Stimulated activated CD4-positive, alpha-beta T cell treated with anti-CD3 and anti-CD28 coated beads, Interleukin-12 subunit alpha, Interleukin-12 subunit beta, amount 100 ng/mL, for 4 hours (primary cell): Measurements from ENCODE around the gene FUT7.

Experiments
- DNase-seq: peaks from one replicate; pipeline ENCODE4 v3.0.0-alpha.2; 2020

FUT7 gene

GRCh38 chr9:137031904-137032640 lies at the start of gene FUT7:
Gene FUT7 (minus strand): TSS chr9:137032088. CDS start chr9:137031991, 97 bp downstream.
- no peak for DNase-seq

- DNase-seq, result no peak
These were observed 48.6 kb upstream of the FUT7 start for GRCh38 chr9:137080260-137081122.

GRCh38 chr9:137079401-137079787 lies 47.5 kb upstream of the FUT7 start:
- DNase-seq, result no peak

GRCh38 chr9:137078701-137079400 lies 47.0 kb upstream of the FUT7 start:
- DNase-seq, result no peak

GRCh38 chr9:137077758-137078693 lies 46.1 kb upstream of the FUT7 start:
- DNase-seq, result peak; percentile 34

- peak; percentile 41 for DNase-seq
These were observed 45.3 kb upstream of the FUT7 start, which contains the start of gene UAP1L1 for GRCh38 chr9:137077010-137077747. Gene UAP1L1 (plus strand): TSS chr9:137077517. CDS start chr9:137077533, 16 bp downstream.

- no peak for DNase-seq
These were observed 44.7 kb upstream of the FUT7 start for GRCh38 chr9:137076636-137077009.

GRCh38 chr9:137075275-137075775 lies 43.4 kb upstream of the FUT7 start:
- no peak for DNase-seq

GRCh38 chr9:137074657-137075274 lies 42.9 kb upstream of the FUT7 start:
- no peak for DNase-seq

GRCh38 chr9:137073992-137074399 lies 42.1 kb upstream of the FUT7 start:
- no peak for DNase-seq

GRCh38 chr9:137071282-137071681 lies 39.4 kb upstream of the FUT7 start:
- DNase-seq, result no peak

- no peak for DNase-seq
These were observed 39.0 kb upstream of the FUT7 start for GRCh38 chr9:137070906-137071275.

- DNase-seq, result peak; percentile 76
These were observed 38.5 kb upstream of the FUT7 start, which contains the start of gene SAPCD2 for GRCh38 chr9:137070201-137070905. Gene SAPCD2 (minus strand): TSS chr9:137070557. CDS start chr9:137070460, 97 bp downstream.

GRCh38 chr9:137069508-137070091 lies 37.7 kb upstream of the FUT7 start:
- DNase-seq, result no peak

GRCh38 chr9:137068539-137069507 lies 36.9 kb upstream of the FUT7 start:
- DNase-seq, result no peak

- peak; percentile 81 for DNase-seq
These were observed 36.1 kb upstream of the FUT7 start for GRCh38 chr9:137067860-137068538.

GRCh38 chr9:137066096-137066861 lies 34.4 kb upstream of the FUT7 start:
- DNase-seq, result no peak
